HEK293 (cell line): ENCODE measurements around the gene MZT2A.
A peak's percentile ranks its signal among the peaks of the same experiment; 100 is the strongest.
"Not testable (repeated sequence)": the region's sequence is repeated elsewhere in the genome, so short reads cannot be mapped to it uniquely, and the experiment has no call there.

Experiments
- CTCF ChIA-PET: fragments of 350-600 bp; formaldehyde crosslinking; extraction: SDS; loops from one replicate; lab custom pipeline; 2021; ENCODE audit warnings: antibody characterized with exemption; lab: Yijun Ruan, JAX
- POLR2A ChIA-PET: fragments of 300-600 bp; formaldehyde crosslinking; extraction: SDS; loops from one replicate; lab custom pipeline; 2020; ENCODE audit warnings: antibody characterized with exemption, inconsistent platforms; lab: Yijun Ruan, JAX
- H3K27ac ChIP-seq: fragments of 200-500 bp; sonication (Bioruptor generic); 2 replicates; pipeline ENCODE4 v1.5.1; 2014; ENCODE audit warnings: low read depth, low read length, control low read depth, inconsistent platforms; ENCODE audit errors: extremely low read depth
- H3K36me3 ChIP-seq, 2 experiments: fragments of 200-500 bp in 1 of 2; sonication (Bioruptor generic) in 1 of 2; 1 replicate in 1 of 2; 2 replicates in 1 of 2; pipeline ENCODE4 v1.5.1; 2014 to 2017; ENCODE audit warnings: inconsistent platforms in 2 of 2, low read length in 2 of 2; ENCODE audit not compliant: control insufficient read depth in 2 of 2, insufficient read depth in 1 of 2
- H3K4me1 ChIP-seq: fragments of 200-500 bp; sonication (Bioruptor generic); 2 replicates; pipeline ENCODE4 v1.5.1; 2014; ENCODE audit warnings: mild to moderate bottlenecking, low read length, inconsistent platforms; ENCODE audit not compliant: control insufficient read depth, insufficient read depth
- H3K4me3 ChIP-seq: 2 replicates; pipeline ENCODE4 v1.5.1; 2011; ENCODE audit warnings: low read depth, mild to moderate bottlenecking, control low read depth, low read length, moderate library complexity
- H3K9me3 ChIP-seq: fragments of 200-500 bp; sonication (Bioruptor generic); 2 replicates; pipeline ENCODE4 v1.5.1; 2014; ENCODE audit warnings: low read depth, low read length, inconsistent platforms; ENCODE audit not compliant: control insufficient read depth, insufficient read depth
- SP2 ChIP-seq: fragments of 450-650 bp; formaldehyde crosslinking; IDR thresholded peaks from 2 replicates; pipeline ENCODE4 v1.5.1; 2016; ENCODE audit warnings: missing biosample characterization, missing genetic modification characterization
- ZNF221 ChIP-seq: fragments of 450-650 bp; formaldehyde crosslinking; IDR thresholded peaks from 2 replicates; pipeline ENCODE4 v1.5.1; 2017; ENCODE audit warnings: missing biosample characterization, missing genetic modification characterization, borderline replicate concordance
- ZNF266 ChIP-seq: fragments of 450-650 bp; formaldehyde crosslinking; IDR thresholded peaks from 2 replicates; pipeline ENCODE4 v1.5.1; 2016; ENCODE audit warnings: missing biosample characterization, missing genetic modification characterization, low read depth
- ZNF394 ChIP-seq: fragments of 450-650 bp; formaldehyde crosslinking; IDR thresholded peaks from 2 replicates; pipeline ENCODE4 v1.5.1; 2016; ENCODE audit warnings: missing biosample characterization, missing genetic modification characterization, mild to moderate bottlenecking, moderate library complexity, borderline replicate concordance
- ZNF426 ChIP-seq: fragments of 450-650 bp; formaldehyde crosslinking; IDR thresholded peaks from 2 replicates; pipeline ENCODE4 v1.5.1; 2017; ENCODE audit warnings: missing biosample characterization, missing genetic modification characterization, mild to moderate bottlenecking, inconsistent platforms, moderate library complexity
- ZNF449 ChIP-seq: fragments of 450-650 bp; formaldehyde crosslinking; IDR thresholded peaks from 2 replicates; pipeline ENCODE4 v1.5.1; 2017; ENCODE audit warnings: missing biosample characterization, mild to moderate bottlenecking, missing genetic modification characterization, moderate library complexity
- ZNF473 ChIP-seq: fragments of 450-650 bp; formaldehyde crosslinking; IDR thresholded peaks from 2 replicates; pipeline ENCODE4 v1.5.1; 2017; ENCODE audit warnings: missing biosample characterization, missing genetic modification characterization
- ZNF518A ChIP-seq: fragments of 450-650 bp; formaldehyde crosslinking; conservative IDR thresholded peaks from 2 replicates; pipeline ENCODE4 v1.5.1; 2016; ENCODE audit warnings: low read depth, missing biosample characterization, missing genetic modification characterization
- ZNF555 ChIP-seq: fragments of 450-650 bp; formaldehyde crosslinking; conservative IDR thresholded peaks from 2 replicates; pipeline ENCODE4 v1.5.1; 2017; ENCODE audit warnings: missing biosample characterization, mild to moderate bottlenecking, missing genetic modification characterization, inconsistent platforms
- ZNF561 ChIP-seq: fragments of 450-650 bp; IDR thresholded peaks from 2 replicates; pipeline ENCODE4 v1.5.1; 2018; ENCODE audit warnings: missing biosample characterization, missing genetic modification characterization, borderline replicate concordance
- ZNF600 ChIP-seq: fragments of 450-650 bp; formaldehyde crosslinking; IDR thresholded peaks from 2 replicates; pipeline ENCODE4 v1.5.1; 2016; ENCODE audit warnings: missing biosample characterization, missing genetic modification characterization
- ZNF623 ChIP-seq: fragments of 450-650 bp; formaldehyde crosslinking; IDR thresholded peaks from 2 replicates; pipeline ENCODE4 v1.5.1; 2016; ENCODE audit warnings: missing biosample characterization, missing genetic modification characterization
- ZNF639 ChIP-seq: fragments of 450-650 bp; formaldehyde crosslinking; IDR thresholded peaks from 2 replicates; pipeline ENCODE4 v1.5.1; 2016; ENCODE audit warnings: missing biosample characterization, missing genetic modification characterization
- ZNF791 ChIP-seq: fragments of 450-650 bp; formaldehyde crosslinking; IDR thresholded peaks from 2 replicates; pipeline ENCODE4 v1.5.1; 2016; ENCODE audit warnings: missing biosample characterization, missing genetic modification characterization

MZT2A gene

GRCh38 chr2:131447981-131448380 is 44.2 kb downstream of the MZT2A start:
- CTCF ChIA-PET, H3K4me3 ChIP-seq, H3K27ac ChIP-seq, H3K36me3 ChIP-seq, H3K9me3 ChIP-seq, POLR2A ChIA-PET, H3K4me1 ChIP-seq: not testable (repeated sequence)
- TF ChIP-seq ZNF518A (tag by site-specific recombination) (peak; percentile 55), ZNF394 (tag by site-specific recombination) (peak; percentile 62; the same call in 1 of the 2 replicates), ZNF623 (tag by site-specific recombination) (peak; percentile 22; the same call in 1 of the 2 replicates), ZNF426 (tag by site-specific recombination) (peak; percentile 51), ZNF555 (peak; percentile 41)

- POLR2A ChIA-PET = no interaction called here
- no peak overlapping the region for H3K4me3 ChIP-seq
- H3K9me3 ChIP-seq = no peaks in the 10 kb centered on the region
- no peaks in the 10 kb centered on the region for H3K36me3 ChIP-seq
- no peak overlapping the region for H3K27ac ChIP-seq
- TF ChIP-seq ZNF791 (tag by site-specific recombination) (no peak), ZNF473 (no peak), ZNF639 (no peak), ZNF266 (tag by site-specific recombination) (no peak), ZNF221 (no peak), SP2 (no peak), ZNF561 (tag by site-specific recombination) (no peak), ZNF600 (tag by site-specific recombination) (no peak), ZNF449 (tag by site-specific recombination) (no peak)
- TF ChIP-seq, all 188 proteins: peak for 0
- H3K4me1 ChIP-seq = no peaks in the 10 kb centered on the region
- CTCF ChIA-PET = no interaction called here
These were observed 46.3 kb downstream of the MZT2A start for GRCh38 chr2:131445896-131446295.

- POLR2A ChIA-PET, CTCF ChIA-PET, H3K27ac ChIP-seq, H3K36me3 ChIP-seq, H3K9me3 ChIP-seq, H3K4me3 ChIP-seq, H3K4me1 ChIP-seq: not testable (repeated sequence)
These were observed 46.7 kb downstream of the MZT2A start for GRCh38 chr2:131445515-131445797.

GRCh38 chr2:131444736-131445514 is 47.3 kb downstream of the MZT2A start:
- H3K4me1 ChIP-seq, CTCF ChIA-PET, H3K9me3 ChIP-seq, H3K27ac ChIP-seq, POLR2A ChIA-PET, H3K36me3 ChIP-seq, H3K4me3 ChIP-seq: not testable (repeated sequence)

- H3K4me3 ChIP-seq, POLR2A ChIA-PET, CTCF ChIA-PET, H3K27ac ChIP-seq, H3K4me1 ChIP-seq, H3K36me3 ChIP-seq, H3K9me3 ChIP-seq: not testable (repeated sequence)
These were observed 51.3 kb downstream of the MZT2A start for GRCh38 chr2:131440742-131441468.
